HepG2 (cell line): ENCODE measurements around the gene CYTH1. TPM values are rescaled to one million over a fixed set of nuclear protein-coding genes. Genes with fewer than 3 reads are reported as not detected.
A peak's percentile ranks its signal among the peaks of the same experiment; 100 is the strongest.

Experiments
- ATAC-seq: fragments of 200-7000 bp; cut with Tn5 transposase; 3 replicates; pipeline ENCODE4 v1.9.1; 2020; ENCODE audit warnings: mild to moderate bottlenecking, moderate library complexity
- BruUV-seq: library from RNA; stranded (reverse); fragments of 400-500 nt; replicated peaks from 2 replicates; lab custom pipeline; 2021; lab: Mats Ljungman, UMichigan
- CTCF ChIA-PET: fragments of 300-600 bp; formaldehyde crosslinking; extraction: SDS; loops from one replicate; lab custom pipeline; 2021; ENCODE audit warnings: low total read pairs, inconsistent platforms, low intra/inter-chr PET ratio; lab: Yijun Ruan, JAX
- POLR2A ChIA-PET: fragments of 350-600 bp; sonication (Branson Sonifier 250); formaldehyde crosslinking; loops from one replicate; lab custom pipeline; 2020; ENCODE audit warnings: antibody characterized with exemption, inconsistent platforms; lab: Yijun Ruan, JAX
- DNase-seq: peaks from one replicate; pipeline ENCODE4 v3.0.0-alpha.2; 2015; ENCODE audit warnings: low spot score
- FAIRE-seq: peaks from 3 replicates; lab custom pipeline; 2011; peaks lifted over from hg19 to GRCh38; lab: Jason Lieb, UNC
- H2AFZ ChIP-seq: one replicate; pipeline ENCODE4 v1.6.1; 2011; ENCODE audit warnings: low read length, inconsistent platforms
- H3K27ac ChIP-seq: fragments of 300-600 bp; 3 replicates; pipeline ENCODE4 v1.8.0; 2011; ENCODE audit warnings: mixed run types, mild to moderate bottlenecking, mixed read lengths, low read length, inconsistent platforms; ENCODE audit not compliant: insufficient read depth; ENCODE audit errors: extremely low read length
- H3K27me3 ChIP-seq, 2 experiments: fragments of 200-600 bp in 1 of 2; 2 replicates in 1 of 2; 3 replicates in 1 of 2; pipeline versions ENCODE4 v1.6.0 to v1.8.0; 2011; ENCODE audit warnings: low read length in 2 of 2, mild to moderate bottlenecking in 2 of 2, moderate library complexity in 2 of 2, inconsistent platforms in 1 of 2; ENCODE audit not compliant: insufficient read depth in 2 of 2, control insufficient read depth in 1 of 2
- H3K36me3 ChIP-seq, 2 experiments: fragments of 200-600 bp in 1 of 2; replicated peaks in 1 of 2; 2 replicates in 1 of 2; 3 replicates in 1 of 2; pipeline versions ENCODE4 v1.5.1 to v1.8.0; 2011; ENCODE audit warnings: low read length in 2 of 2, inconsistent platforms in 1 of 2; ENCODE audit not compliant: insufficient read depth in 2 of 2, control insufficient read depth in 1 of 2
- H3K4me1 ChIP-seq: 2 replicates; pipeline ENCODE4 v1.5.1; 2012; ENCODE audit warnings: low read length, inconsistent platforms; ENCODE audit not compliant: insufficient read depth
- H3K4me2 ChIP-seq: 2 replicates; pipeline ENCODE4 v1.6.0; 2011; ENCODE audit warnings: low read depth, low read length, inconsistent platforms
- H3K4me3 ChIP-seq, 3 experiments: fragments of 200-600 bp in 1 of 3; sonication (generic), shearing (Covaris generic) in 1 of 3; replicated peaks in 1 of 3; 2 replicates each; pipeline ENCODE4 v1.5.1; 2011 to 2016; ENCODE audit warnings: low read length in 3 of 3, inconsistent platforms in 2 of 3, low read depth in 2 of 3, mild to moderate bottlenecking in 2 of 3, control low read depth in 1 of 3, mixed read lengths in 1 of 3; ENCODE audit not compliant: insufficient read depth in 1 of 3
- H3K79me2 ChIP-seq: one replicate; pipeline ENCODE4 v1.6.1; 2011; ENCODE audit warnings: low read length, inconsistent platforms; ENCODE audit not compliant: insufficient read depth
- H3K9ac ChIP-seq: 2 replicates; pipeline ENCODE4 v1.6.0; 2011; ENCODE audit warnings: mild to moderate bottlenecking, low read depth, low read length, inconsistent platforms; ENCODE audit not compliant: insufficient read depth
- H3K9me3 ChIP-seq: 2 replicates; pipeline ENCODE4 v1.5.1; 2012; ENCODE audit warnings: mild to moderate bottlenecking, low read length
- H4K20me1 ChIP-seq: 2 replicates; pipeline ENCODE4 v1.6.0; 2011; ENCODE audit warnings: inconsistent platforms, mild to moderate bottlenecking, low read length, moderate library complexity; ENCODE audit not compliant: insufficient read depth
- ATRX ChIP-seq: sonication (generic); formaldehyde crosslinking; IDR thresholded peaks from 2 replicates; pipeline ENCODE4 v1.4.0; 2020; ENCODE audit warnings: missing genetic modification reagents, borderline replicate concordance
- CTCF ChIP-seq: sonication (generic); formaldehyde crosslinking; IDR thresholded peaks from 2 replicates; pipeline ENCODE4 v1.5.0; 2020; ENCODE audit warnings: mild to moderate bottlenecking, missing genetic modification reagents, moderate library complexity
- PCBP1 ChIP-seq: fragments of 200-400 bp; formaldehyde crosslinking; IDR thresholded peaks from 2 replicates; pipeline ENCODE4 v1.6.1; 2017; ENCODE audit warnings: mild to moderate bottlenecking, low read depth, low read length, borderline replicate concordance
- POLR2A ChIP-seq, 2 experiments: IDR thresholded peaks; 2 replicates each; pipeline ENCODE4 v1.6.1; 2011; ENCODE audit warnings: low read depth in 2 of 2, low read length in 2 of 2, mild to moderate bottlenecking in 1 of 2, moderate library complexity in 1 of 2; ENCODE audit not compliant: insufficient read depth in 1 of 2
- SRSF9 ChIP-seq: fragments of 200-400 bp; formaldehyde crosslinking; IDR thresholded peaks from 2 replicates; pipeline ENCODE4 v1.6.1; 2018; ENCODE audit warnings: borderline replicate concordance, mild to moderate bottlenecking, low read depth, low read length; ENCODE audit not compliant: insufficient read depth, poor library complexity, severe bottlenecking
- SSRP1 ChIP-seq: IDR thresholded peaks from 2 replicates; pipeline ENCODE4 v1.6.1; 2016; ENCODE audit warnings: control low read depth
- WGBS: methylation state at CpG from one replicate; pipeline ENCODE4 v1.1.6; 2017; ENCODE audit warnings: low lambda C conversion rate; 5-methylcytosine and 5-hydroxymethylcytosine counted together
- in situ Hi-C: cut with HindIII; loops from 2 replicates; pipeline ENCODE4 v1.10.0; 2017; ENCODE audit warnings: low pct_unique_long_range_greater_than_20kb; ENCODE audit not compliant: extremely low pct_ligation_motif_present
- intact Hi-C: fragments of 100-400 bp; cut with micrococcal nuclease; formaldehyde crosslinking; loops from one replicate; pipeline ENCODE4 v1.10.0; 2022; ENCODE audit not compliant: unreplicated experiment
- polyA plus RNA-seq, 8 experiments: library from polyadenylated mRNA; depleted of rRNA in 3 of 8; stranded (reverse) in 7 of 8; unstranded in 1 of 8; fragments of >200 nt; fragmentation: Illumina TruSeq in 4 of 8; extraction: Trizol in 4 of 8; gene quantifications; 2 replicates each; pipeline versions ENCODE4 v1.2.1 to v1.2.3, GENCODE V29; 2011 to 2016; ENCODE audit warnings: low read depth in 4 of 8, missing spikeins in 1 of 8, mixed read lengths in 1 of 8; ENCODE audit not compliant: insufficient read depth in 1 of 8
- total RNA-seq, 5 experiments: library from RNA; depleted of rRNA; stranded (reverse); fragments of >200 nt; fragmentation: Illumina TruSeq; extraction: Trizol; gene quantifications; 2 replicates each; pipeline ENCODE4 v1.2.3, GENCODE V29; 2016; ENCODE audit warnings: low read depth in 1 of 5

Gene CYTH1
- total and polyA plus RNA-seq, 2 of the 13 experiments (the other 11 are each of a cell fraction or from before 2014, with no cell fraction given): 20.1 to 48.9 TPM

GRCh38 chr17:78793415-78793814 is 11.3 kb upstream of the CYTH1 start:
- TF ChIP-seq POLR2A (IDR thresholded peaks at IDR 0.05; ENCODE audit: insufficient read depth in 1 of 2, low read depth in 2 of 2, low read length in 2 of 2): 0 out of 4 replicates have a peak, but pooled peaks of 1 of the 2 experiments have one; percentile 30
- no peak for TF ChIP-seq PCBP1
- peaks cover 20% of the 10 kb centered on the region for H3K4me1 ChIP-seq
- ChIA-PET CTCF (no interaction called here), POLR2A (interaction anchor here (0.7 kb wide), 1 partner anchor 19 kb away, joined by 3 read pairs; no protein-coding TSS in a partner anchor)
- intact Hi-C loops (loop anchor here (5.0 to 10.0 kb wide), 2 partner anchors 34 to 299 kb away; no protein-coding TSS in a partner anchor), in situ Hi-C loops (no loop called here)
- BruUV-seq: no TSS peak
- H3K9me3 ChIP-seq: no peaks in the 10 kb centered on the region
- no peak overlapping the region for H3K27ac ChIP-seq
- H3K27me3 ChIP-seq: no peaks in the 10 kb centered on the region
- H4K20me1 ChIP-seq: no peaks in the 10 kb centered on the region
- no peak overlapping the region for H3K4me2 ChIP-seq
- ATAC-seq (no peak), FAIRE-seq (no peak), DNase-seq (no peak)
- WGBS: 98% methylated on average over 9 of the region's 10 CpGs
- no peak overlapping the region for H3K9ac ChIP-seq
- peaks cover 26 to 40% of the 10 kb centered on the region in 2 experiments for H3K36me3 ChIP-seq
- no peaks in the 10 kb centered on the region for H3K79me2 ChIP-seq
- no peak overlapping the region for H3K4me3 ChIP-seq
- no peak overlapping the region for H2AFZ ChIP-seq

- no peak overlapping the region for H3K27ac ChIP-seq
- TF ChIP-seq SRSF9 (no peak), SSRP1 (no peak), CTCF (CRISPR knock-in tag) (peak; percentile 26), ATRX (CRISPR knock-in tag) (no peak)
- ChIA-PET CTCF (no interaction called here), POLR2A (interaction anchor here (0.7 kb wide), 1 partner anchor 41 kb away, joined by 3 read pairs; no protein-coding TSS in a partner anchor)
- H3K36me3 ChIP-seq: peaks cover 13 to 26% of the 10 kb centered on the region in 2 experiments; a peak in 4 of 5 replicates
- ATAC-seq: peak; percentile 28
- no peak for FAIRE-seq
- no TSS peak for BruUV-seq
- no peaks in the 10 kb centered on the region for H3K9me3 ChIP-seq
- WGBS: 98% methylated on average over 11 of the region's 11 CpGs
- no peak overlapping the region for H3K4me3 ChIP-seq
- no peaks in the 10 kb centered on the region for H3K27me3 ChIP-seq
- no peak overlapping the region for H3K4me2 ChIP-seq
- no peaks in the 10 kb centered on the region for H3K79me2 ChIP-seq
- no peaks in the 10 kb centered on the region for H4K20me1 ChIP-seq
- in situ Hi-C loops (no loop called here), intact Hi-C loops (loop anchor here (5.0 to 10.0 kb wide), 2 partner anchors 35 to 297 kb away; no protein-coding TSS in a partner anchor)
- DNase-seq: no peak
- peaks cover 20% of the 10 kb centered on the region for H3K4me1 ChIP-seq
- no peak overlapping the region for H3K9ac ChIP-seq
- H2AFZ ChIP-seq: no peak overlapping the region
Measured at GRCh38 chr17:78791840-78792709, 10.0 kb upstream of the CYTH1 start.
